A673 (cell line): ENCODE data around the gene ACACA.

ENCODE experiments used
- CTCF ChIP-seq: fragments of 300-800, 200-600 bp; sonication (generic); conservative IDR thresholded peaks from 2 replicates; pipeline ENCODE4 v1.5.1; 2017; ENCODE audit warnings: low read depth, mild to moderate bottlenecking, antibody characterized with exemption, low read length, moderate library complexity, mixed read lengths
- EZH2 ChIP-seq: fragments of 200-600 bp; sonication (generic); IDR thresholded peaks from 2 replicates; pipeline ENCODE4 v1.6.1; 2017; ENCODE audit warnings: borderline replicate concordance, low read depth, mild to moderate bottlenecking, mixed read lengths, antibody characterized with exemption, low read length; ENCODE audit not compliant: poor library complexity, severe bottlenecking

GRCh38 chr17:37225465-37225864 is 181.2 kb downstream of the ACACA start:
- TF ChIP-seq CTCF = no peak
- TF ChIP-seq EZH2 = no peak
